GM23338 (cell line): ENCODE measurements around the gene OR4D11.

Experiments used
- CREB1 ChIP-seq: fragments of 250-450 bp; sonication (Bioruptor Pico); IDR thresholded peaks from 2 replicates; pipeline ENCODE4 v1.5.0; 2020; ENCODE audit warnings: low read depth, mild to moderate bottlenecking, moderate library complexity
- CTCF ChIP-seq, 2 experiments: fragments of 200-600 bp in 1 of 2; sonication (generic) in 1 of 2; conservative IDR thresholded peaks; 2 replicates each; pipeline versions ENCODE4 v1.5.1 to v1.6.1; 2016 to 2017; ENCODE audit warnings: antibody characterized with exemption in 2 of 2, low read depth in 2 of 2, mild to moderate bottlenecking in 2 of 2, moderate library complexity in 1 of 2
- ETS1 ChIP-seq: IDR thresholded peaks from 2 replicates; pipeline ENCODE4 v1.6.1; 2016; ENCODE audit warnings: antibody characterized with exemption
- EZH2 ChIP-seq: fragments of 200-600 bp; sonication (generic); IDR thresholded peaks from one replicate; pipeline ENCODE4 v1.8.0; 2017; ENCODE audit warnings: antibody characterized with exemption, mild to moderate bottlenecking, low read depth; ENCODE audit not compliant: unreplicated experiment
- EZH2phosphoT487 ChIP-seq: fragments of 200-600 bp; sonication (generic); IDR thresholded peaks from one replicate; pipeline ENCODE4 v1.8.1; 2018; ENCODE audit warnings: antibody characterized with exemption; ENCODE audit not compliant: unreplicated experiment
- JUNB ChIP-seq: IDR thresholded peaks from one replicate; pipeline ENCODE4 v1.6.1; 2016; ENCODE audit warnings: antibody characterized with exemption; ENCODE audit not compliant: unreplicated experiment
- NANOG ChIP-seq: IDR thresholded peaks from 2 replicates; pipeline ENCODE4 v1.6.1; 2016; ENCODE audit warnings: antibody characterized with exemption, borderline replicate concordance
- POLR2AphosphoS5 ChIP-seq: IDR thresholded peaks from 2 replicates; pipeline ENCODE4 v1.6.1; 2016; ENCODE audit warnings: antibody characterized with exemption, low read depth
- REST ChIP-seq: IDR thresholded peaks from one replicate; pipeline ENCODE4 v1.6.1; 2018; ENCODE audit warnings: antibody characterized with exemption; ENCODE audit not compliant: unreplicated experiment
- STAT1 ChIP-seq: IDR thresholded peaks from one replicate; pipeline ENCODE4 v1.6.1; 2016; ENCODE audit warnings: antibody characterized with exemption; ENCODE audit not compliant: unreplicated experiment
- ZNF114 ChIP-seq: fragments of 250-450 bp; sonication (Bioruptor Pico); IDR thresholded peaks from 2 replicates; pipeline ENCODE4 v1.5.0; 2020; ENCODE audit warnings: mild to moderate bottlenecking, moderate library complexity
- ZNF331 ChIP-seq: fragments of 250-450 bp; sonication (Bioruptor Pico); IDR thresholded peaks from 2 replicates; pipeline ENCODE4 v1.5.0; 2020; ENCODE audit warnings: low read depth, mild to moderate bottlenecking, moderate library complexity

GRCh38 chr11:59552844-59553243 lies 49.5 kb downstream of the OR4D11 start:
- TF ChIP-seq CTCF (conservative IDR thresholded peaks at IDR 0.05; ENCODE audit: low read depth in 2 of 2) (no peak), REST (no peak), EZH2 (no peak), POLR2AphosphoS5 (no peak), JUNB (no peak), EZH2phosphoT487 (no peak), ETS1 (no peak), CREB1 (CRISPR knock-in tag) (no peak), ZNF331 (CRISPR knock-in tag) (no peak), ZNF114 (CRISPR knock-in tag) (no peak), NANOG (no peak), STAT1 (no peak)
